ENCODE data around the gene TBL3. TPM values are rescaled to one million over a fixed set of nuclear protein-coding genes. Genes with fewer than 3 reads are reported as not detected.

The TBL3 gene
- total RNA-seq, 2 experiments from 2014 or later, result 49.9 to 67.2 TPM

DNA sequence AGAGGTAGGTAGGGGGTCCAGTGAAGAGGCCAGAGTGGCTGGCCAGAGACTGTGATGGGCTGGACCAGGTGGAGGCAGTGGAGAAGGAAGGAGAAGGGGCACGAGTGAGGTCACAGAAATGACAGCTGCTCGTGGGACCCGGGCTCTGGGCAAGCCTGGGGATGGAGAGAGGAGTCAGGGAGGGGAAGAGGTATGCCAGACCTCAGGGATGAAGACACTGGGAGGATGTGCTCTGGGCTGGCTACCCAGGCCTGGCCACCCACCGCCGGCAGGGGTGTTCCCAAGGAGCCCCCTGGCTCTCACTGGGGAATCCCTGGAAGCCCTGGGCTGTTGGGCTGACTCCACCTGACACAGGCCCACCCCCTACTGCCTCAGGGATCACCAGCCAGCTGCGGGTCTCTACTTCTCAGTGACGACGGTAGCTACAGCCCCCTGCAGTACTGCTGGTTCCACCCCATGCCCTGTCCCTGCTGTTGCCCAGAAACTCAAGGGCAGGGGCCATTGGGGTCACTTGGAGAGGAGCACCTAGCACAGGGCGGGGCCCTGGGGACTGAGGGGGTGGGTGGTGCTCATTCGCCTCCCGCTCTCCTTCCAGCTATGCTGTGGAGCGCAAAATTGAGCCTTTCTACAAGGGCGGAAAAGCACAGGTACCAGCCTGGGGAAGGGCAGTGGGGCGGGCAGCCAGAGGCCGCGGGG, 1.8 kb downstream of the TBL3 start:
- ChIA-PET CTCF (ENCODE audit: unreplicated experiment) (no interaction called here), POLR2A (no interaction called here)
- TF ChIP-seq EZH2phosphoT487 (IDR thresholded peaks at IDR 0.05; ENCODE audit: borderline replicate concordance, low read depth, low read length), result no peak
- TF ChIP-seq, protein P1, sequence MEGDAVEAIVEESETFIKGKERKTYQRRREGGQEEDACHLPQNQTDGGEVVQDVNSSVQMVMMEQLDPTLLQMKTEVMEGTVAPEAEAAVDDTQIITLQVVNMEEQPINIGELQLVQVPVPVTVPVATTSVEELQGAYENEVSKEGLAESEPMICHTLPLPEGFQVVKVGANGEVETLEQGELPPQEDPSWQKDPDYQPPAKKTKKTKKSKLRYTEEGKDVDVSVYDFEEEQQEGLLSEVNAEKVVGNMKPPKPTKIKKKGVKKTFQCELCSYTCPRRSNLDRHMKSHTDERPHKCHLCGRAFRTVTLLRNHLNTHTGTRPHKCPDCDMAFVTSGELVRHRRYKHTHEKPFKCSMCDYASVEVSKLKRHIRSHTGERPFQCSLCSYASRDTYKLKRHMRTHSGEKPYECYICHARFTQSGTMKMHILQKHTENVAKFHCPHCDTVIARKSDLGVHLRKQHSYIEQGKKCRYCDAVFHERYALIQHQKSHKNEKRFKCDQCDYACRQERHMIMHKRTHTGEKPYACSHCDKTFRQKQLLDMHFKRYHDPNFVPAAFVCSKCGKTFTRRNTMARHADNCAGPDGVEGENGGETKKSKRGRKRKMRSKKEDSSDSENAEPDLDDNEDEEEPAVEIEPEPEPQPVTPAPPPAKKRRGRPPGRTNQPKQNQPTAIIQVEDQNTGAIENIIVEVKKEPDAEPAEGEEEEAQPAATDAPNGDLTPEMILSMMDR (conservative IDR thresholded peaks at IDR 0.05; ENCODE audit: low read length), result no peak
- peak overlapping the region; percentile 8 for H3K4me3 ChIP-seq (ENCODE audit: low read depth, low read length, poor library complexity, severe bottlenecking)
- H3K9me2 ChIP-seq (ENCODE audit: insufficient read depth, low read length), result no peaks in the 10 kb centered on the region
- peaks cover 28% of the 10 kb centered on the region for H3K79me2 ChIP-seq (ENCODE audit: insufficient read depth, low read depth, low read length)
- H3K27ac ChIP-seq (ENCODE audit: low read depth, low read length, poor library complexity, severe bottlenecking), result no peak overlapping the region
- peak overlapping the region; percentile 76; the same call in 1 of the 2 replicates for H3K4me2 ChIP-seq (ENCODE audit: low read length)
- H3K9me3 ChIP-seq (ENCODE audit: low read length), result no peaks in the 10 kb centered on the region
- no TSS peak for BruUV-seq (replicated peaks)
- no peak for DNase-seq (ENCODE audit: low spot score)
- no peaks in the 10 kb centered on the region for H4K20me1 ChIP-seq (ENCODE audit: insufficient read depth, low read length)
- intact Hi-C loops (cut with micrococcal nuclease; ENCODE audit: unreplicated experiment), result no loop called here
- H2AFZ ChIP-seq (ENCODE audit: low read length), result no peak overlapping the region
- peaks cover 12% of the 10 kb centered on the region for H3K4me1 ChIP-seq (ENCODE audit: insufficient read depth, low read length, poor library complexity, severe bottlenecking)
- H3K36me3 ChIP-seq (ENCODE audit: insufficient read depth, low read length), result peaks cover 46% of the 10 kb centered on the region

DNA sequence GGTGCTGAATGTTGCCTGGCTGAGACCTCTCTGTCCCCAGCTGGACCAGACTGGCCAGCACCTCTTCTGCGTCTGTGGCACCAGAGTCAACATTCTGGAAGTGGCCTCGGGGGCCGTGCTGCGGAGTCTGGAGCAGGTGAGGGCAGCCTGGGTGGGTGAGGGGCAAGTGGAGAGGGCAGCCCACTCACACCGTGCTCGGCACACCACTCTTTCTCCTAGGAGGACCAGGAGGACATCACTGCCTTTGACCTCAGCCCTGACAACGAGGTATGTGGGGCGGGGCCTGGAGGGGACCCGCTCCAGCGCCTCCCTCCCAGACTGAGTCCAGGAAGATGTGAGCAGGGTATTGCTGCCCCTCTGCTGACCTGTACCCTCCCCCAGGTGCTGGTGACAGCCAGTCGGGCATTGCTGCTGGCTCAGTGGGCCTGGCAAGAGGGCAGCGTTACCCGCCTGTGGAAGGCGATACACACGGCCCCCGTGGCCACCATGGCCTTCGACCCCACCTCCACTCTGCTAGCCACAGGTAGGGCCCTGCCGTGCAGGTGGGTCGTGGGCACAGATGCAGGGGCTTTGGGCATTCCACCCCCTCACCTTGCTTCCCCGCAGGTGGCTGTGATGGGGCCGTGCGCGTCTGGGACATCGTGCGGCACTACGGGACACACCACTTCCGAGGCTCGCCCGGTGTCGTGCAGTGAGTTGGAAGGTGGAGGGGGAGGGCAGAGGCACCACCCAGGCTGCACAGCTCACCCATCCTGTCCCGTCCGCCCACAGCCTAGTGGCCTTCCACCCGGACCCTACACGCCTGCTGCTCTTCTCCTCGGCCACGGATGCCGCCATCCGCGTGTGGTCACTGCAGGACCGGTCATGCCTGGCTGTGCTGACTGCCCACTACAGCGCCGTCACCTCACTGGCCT, 2.6 kb downstream of the TBL3 start:
- Histone ChIP-seq H3K4me1 (ENCODE audit: insufficient read depth, low read length, poor library complexity, severe bottlenecking) (peaks cover 12% of the 10 kb centered on the region), H3K27ac (ENCODE audit: low read depth, low read length, poor library complexity, severe bottlenecking) (no peak overlapping the region), H3K79me2 (ENCODE audit: insufficient read depth, low read depth, low read length) (peaks cover 28% of the 10 kb centered on the region), H3K9me3 (ENCODE audit: low read length) (no peaks in the 10 kb centered on the region), H3K4me2 (ENCODE audit: low read length) (no peak overlapping the region), H3K36me3 (ENCODE audit: insufficient read depth, low read length) (peaks cover 51% of the 10 kb centered on the region), H3K9me2 (ENCODE audit: insufficient read depth, low read length) (no peaks in the 10 kb centered on the region), H4K20me1 (ENCODE audit: insufficient read depth, low read length) (no peaks in the 10 kb centered on the region), H3K4me3 (ENCODE audit: low read depth, low read length, poor library complexity, severe bottlenecking) (no peak overlapping the region), H2AFZ (ENCODE audit: low read length) (no peak overlapping the region)
- no peak for TF ChIP-seq EZH2phosphoT487 (IDR thresholded peaks at IDR 0.05; ENCODE audit: borderline replicate concordance, low read depth, low read length)
- TF ChIP-seq, protein P1 (conservative IDR thresholded peaks at IDR 0.05; ENCODE audit: low read length), result no peak
- BruUV-seq (replicated peaks), result no TSS peak
- ChIA-PET POLR2A (no interaction called here), CTCF (ENCODE audit: unreplicated experiment) (no interaction called here)
- no peak for DNase-seq (ENCODE audit: low spot score)
- intact Hi-C loops (cut with micrococcal nuclease; ENCODE audit: unreplicated experiment), result no loop called here
